Measurements from ENCODE around the gene PEX5L.

Gene PEX5L

DNA sequence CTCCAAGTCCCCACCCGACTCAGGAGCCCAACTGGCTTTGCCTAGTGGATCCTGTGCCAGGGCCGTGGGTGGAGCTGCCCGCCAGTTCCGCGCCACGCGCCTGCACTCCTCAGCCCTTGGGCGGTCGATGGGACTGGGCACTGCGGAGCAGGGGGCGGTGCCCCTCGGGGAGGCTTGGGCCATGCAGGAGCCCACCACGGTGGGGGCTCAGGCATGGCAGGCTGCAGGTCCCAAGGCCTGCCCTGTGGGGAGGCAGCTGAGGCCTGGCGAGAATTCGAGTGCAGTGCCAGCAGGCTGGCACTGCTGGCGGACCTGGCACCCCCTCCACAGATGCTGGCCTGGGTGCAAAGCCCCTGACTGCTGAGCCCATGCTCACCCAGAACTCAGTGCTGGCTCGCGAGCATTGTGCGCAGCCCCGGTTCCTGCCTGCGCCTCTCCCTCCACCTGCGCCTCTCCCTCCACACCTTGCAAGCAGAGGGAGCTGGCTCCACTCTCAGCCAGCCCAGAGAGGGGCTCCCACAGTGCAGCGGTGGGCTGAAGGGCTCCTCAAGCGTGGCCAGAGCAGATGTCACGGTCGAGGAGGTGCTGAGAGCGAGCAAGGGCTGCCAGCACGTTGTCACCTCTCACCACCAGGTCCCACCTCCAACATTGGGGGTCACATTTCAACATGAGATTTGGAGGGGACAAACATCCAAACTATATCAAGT, 261.2 kb downstream of the PEX5L start:
- no peak for DNase-seq (ENCODE audit: low spot score)

GRCh38 chr3:179772297-179772696, 264.4 kb downstream of the PEX5L start:
- DNase-seq (ENCODE audit: low spot score), result no peak

DNA sequence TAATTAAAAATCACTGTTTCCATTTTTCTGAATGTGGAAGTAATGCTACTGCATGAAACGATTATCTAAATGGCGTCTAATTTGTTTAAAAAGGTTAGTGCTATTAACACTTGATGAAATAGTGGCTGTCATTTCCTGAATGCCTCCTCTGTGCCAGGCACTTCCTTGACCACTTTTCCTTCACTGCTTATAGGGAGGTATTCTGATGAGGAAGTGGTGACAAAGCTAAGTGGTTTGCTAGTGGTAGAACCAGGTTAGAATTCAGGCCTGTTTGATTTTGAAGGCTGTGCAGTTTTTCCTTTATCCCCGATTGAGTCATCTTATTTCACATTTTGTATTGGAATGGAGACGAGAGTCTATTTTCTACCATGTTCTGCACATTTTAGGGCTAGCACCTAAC, 264.9 kb downstream of the PEX5L start:
- DNase-seq (ENCODE audit: low spot score), result no peak

DNA sequence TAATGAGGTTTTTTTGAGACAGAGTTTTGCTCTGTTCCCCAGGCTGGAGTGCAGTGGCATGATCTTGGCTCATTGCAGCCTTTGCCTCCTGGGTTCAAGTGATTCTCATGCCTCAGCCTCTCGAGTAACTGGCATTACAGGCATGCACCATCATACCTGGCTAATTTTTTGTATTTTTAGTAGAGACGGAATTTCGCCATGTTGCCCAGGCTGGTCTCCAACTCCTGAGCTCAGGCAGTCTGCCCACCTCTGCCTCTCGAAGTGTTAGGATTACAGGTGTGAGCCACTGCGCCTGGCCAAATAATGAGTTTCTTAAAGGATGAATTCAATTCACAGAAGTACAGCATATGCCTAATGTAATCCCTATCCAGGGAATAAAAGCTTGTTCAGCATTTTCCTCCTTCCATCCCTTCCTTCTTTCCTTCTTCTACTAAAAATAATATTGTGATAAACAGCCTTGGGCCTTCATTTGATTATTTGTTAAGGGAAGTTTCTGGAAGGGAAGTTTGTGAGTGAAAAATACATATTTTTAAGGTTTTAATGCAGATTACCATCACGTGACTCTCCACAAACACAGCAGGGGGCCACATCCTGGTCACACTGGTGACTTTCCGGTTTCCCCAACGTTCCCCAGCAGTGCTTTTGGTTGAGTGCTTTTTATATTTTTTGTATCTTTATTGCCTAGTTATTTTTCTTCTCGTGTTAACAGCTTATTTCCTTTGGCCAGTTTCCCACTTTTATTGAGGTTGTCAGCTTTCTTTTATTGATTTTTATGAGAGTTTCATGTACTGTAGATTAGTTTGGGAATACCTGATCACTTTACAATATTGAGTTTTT, 267.1 kb downstream of the PEX5L start:
- no peak for DNase-seq (ENCODE audit: low spot score)

DNA sequence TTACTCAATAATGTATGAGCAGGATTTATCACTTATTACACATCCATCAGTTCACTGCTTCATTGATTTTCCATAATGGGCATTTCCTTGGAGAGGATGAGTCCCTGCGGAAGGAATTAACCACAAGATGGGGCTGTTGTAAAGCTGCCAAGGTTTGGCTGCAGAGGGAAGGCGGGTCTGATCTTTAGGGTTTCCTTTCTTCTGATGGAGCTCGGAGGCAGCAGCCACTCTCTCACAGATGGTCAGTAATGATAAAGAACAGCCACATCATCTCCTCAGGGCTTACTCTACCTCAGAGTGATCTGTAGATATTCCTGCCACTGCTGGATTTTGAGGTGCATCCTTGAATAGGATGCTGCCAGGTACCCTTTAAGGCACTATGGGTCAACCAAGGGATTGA, 268.7 kb downstream of the PEX5L start:
- no peak for DNase-seq (ENCODE audit: low spot score)

DNA sequence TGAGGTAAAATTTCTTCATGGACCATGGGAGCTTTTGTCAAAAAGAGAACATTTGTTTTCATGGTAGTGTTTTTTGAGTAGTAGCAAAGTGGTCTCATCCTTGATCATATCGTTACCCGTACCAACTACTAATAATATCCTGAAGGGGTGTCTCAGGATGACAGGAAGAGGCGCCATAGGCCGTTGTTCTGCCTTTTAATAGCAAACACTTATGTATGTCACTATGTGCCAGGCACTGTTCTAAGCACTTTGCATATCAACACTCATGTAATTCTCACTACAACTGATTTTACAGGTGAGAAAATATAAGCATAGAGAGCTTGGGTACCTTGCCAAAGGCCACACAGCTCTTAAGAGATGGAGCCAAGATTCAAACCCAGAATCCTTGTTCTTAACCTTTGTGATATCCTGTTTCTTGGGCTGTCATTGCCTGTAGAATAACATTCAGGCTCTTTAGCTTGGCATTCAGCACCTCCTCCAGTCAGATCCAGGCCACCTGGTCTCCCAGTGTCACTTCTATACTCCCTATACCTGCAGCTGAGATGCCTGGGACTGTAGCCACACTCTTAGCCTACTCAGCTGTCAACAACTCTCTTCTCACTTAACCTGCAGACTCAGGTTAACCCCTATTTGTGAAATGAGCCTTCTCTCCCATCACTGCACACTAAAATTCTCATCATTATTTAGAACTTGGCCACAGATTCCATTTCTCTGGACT, 270.2 kb downstream of the PEX5L start:
- DNase-seq (ENCODE audit: low spot score), result no peak

DNA sequence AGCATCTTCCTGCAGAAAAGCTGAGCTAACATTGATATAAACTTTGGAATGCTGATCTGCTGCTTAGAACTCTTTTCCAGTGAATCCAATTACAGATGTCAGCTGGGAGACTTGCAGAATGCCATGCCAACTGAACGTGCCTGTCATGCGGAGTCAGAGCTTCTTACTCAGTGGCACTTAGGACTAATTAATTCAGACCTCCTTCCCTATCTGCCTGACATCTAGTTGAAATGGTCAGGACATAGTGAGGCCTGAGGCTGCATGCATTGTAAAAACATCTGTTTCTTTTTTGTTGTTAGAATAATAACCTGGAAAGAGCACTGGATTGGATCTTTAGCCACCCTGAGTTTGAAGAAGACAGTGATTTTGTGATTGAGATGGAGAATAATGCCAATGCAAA, 271.3 kb downstream of the PEX5L start:
- DNase-seq (ENCODE audit: low spot score), result no peak

DNA sequence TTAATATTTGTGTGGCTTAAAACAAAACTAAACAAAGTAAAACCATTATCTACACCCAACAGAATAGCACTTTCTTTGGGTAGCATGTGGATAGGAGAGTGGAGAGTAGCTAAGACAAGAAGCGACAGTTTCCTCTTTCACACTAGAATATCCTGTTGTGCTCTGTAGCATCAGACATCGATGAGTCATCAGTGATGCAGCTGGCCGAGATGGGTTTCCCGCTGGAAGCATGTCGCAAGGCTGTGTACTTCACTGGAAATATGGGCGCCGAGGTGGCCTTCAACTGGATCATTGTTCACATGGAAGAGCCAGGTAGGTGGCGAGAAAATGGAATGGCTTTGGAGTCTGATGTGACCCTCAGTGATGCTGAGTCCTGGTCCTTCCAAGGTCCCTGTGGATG, 275.8 kb downstream of the PEX5L start:
- DNase-seq (ENCODE audit: low spot score), result no peak

DNA sequence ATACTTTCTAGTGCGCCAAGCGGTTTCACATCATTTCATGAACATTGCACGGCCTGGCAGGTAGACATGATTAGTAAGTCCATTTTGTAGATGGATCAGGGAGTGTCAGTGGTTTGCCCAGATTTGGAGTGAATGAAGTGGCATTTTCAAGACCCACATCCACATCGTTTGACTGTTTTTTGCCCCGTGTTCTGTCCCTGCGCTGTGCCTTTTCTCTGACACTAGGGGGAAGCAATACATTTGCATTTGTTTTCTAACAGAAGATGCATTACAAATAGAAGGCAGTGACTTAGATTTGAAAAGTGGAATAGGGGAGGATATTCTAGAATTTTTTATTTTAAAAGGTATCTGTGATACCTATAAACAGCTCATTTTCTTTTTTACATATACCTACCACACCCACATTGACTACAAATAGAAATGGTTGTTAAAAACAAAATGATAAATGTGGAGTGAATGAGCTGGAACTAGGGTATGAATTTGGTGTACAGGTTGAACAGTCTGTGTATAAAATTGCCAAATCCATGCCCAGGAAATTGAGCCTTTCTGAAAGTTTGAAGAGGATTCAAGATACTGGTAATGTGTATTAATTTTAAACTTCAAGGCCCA, 285.9 kb downstream of the PEX5L start:
- DNase-seq (ENCODE audit: low spot score), result no peak

GRCh38 chr3:179745716-179746115, 291.0 kb downstream of the PEX5L start:
- no peak for DNase-seq (ENCODE audit: low spot score)

- DNase-seq (ENCODE audit: low spot score), result no peak
Measured at GRCh38 chr3:179745079-179745478, 291.7 kb downstream of the PEX5L start.
